Measurements from ENCODE around the gene IL1RAP. TPM values are rescaled to one million over a fixed set of nuclear protein-coding genes. Genes with fewer than 3 reads are reported as not detected.

IL1RAP gene
- total RNA-seq, 2 experiments from 2014 or later: 13.7 to 14.7 TPM

- ChIA-PET POLR2A (interaction anchor here (1.4 kb wide), 1 partner anchor 21 kb away, joined by 3 read pairs; the partner anchor contains the start of gene IL1RAP), CTCF (no interaction called here)
- Histone ChIP-seq H3K36me3 (ENCODE audit: insufficient read depth, low read length) (no peaks in the 10 kb centered on the region), H3K27me3 (ENCODE audit: control insufficient read depth in 1 of 2, insufficient read depth in 2 of 2, low read length in 2 of 2) (no peaks in the 10 kb centered on the region), H3K4me1 (ENCODE audit: insufficient read depth, low read length) (no peaks in the 10 kb centered on the region), H3K4me3 (ENCODE audit: low read length) (no peak overlapping the region), H3K9me3 (ENCODE audit: control insufficient read depth in 1 of 2, insufficient read depth in 1 of 2, low read length in 2 of 2) (no peaks in the 10 kb centered on the region), H3K27ac (ENCODE audit: low read depth in 1 of 2, low read length in 2 of 2) (no peak overlapping the region)
- Mint-ChIP-seq H3K27me3 (no peaks in the 10 kb centered on the region), H3K36me3 (ENCODE audit: low read depth) (no peaks in the 10 kb centered on the region), H3K4me3 (no peak overlapping the region), H3K27ac (no peak overlapping the region), H3K9me3 (no peaks in the 10 kb centered on the region), H3K4me1 (ENCODE audit: low read depth) (peaks cover 30% of the 10 kb centered on the region)
- intact Hi-C loops (cut with DNase I, micrococcal nuclease): no loop called here
- DNase-seq (no peak), ATAC-seq (ENCODE audit: poor library complexity) (no peak)
- no peak for TF ChIP-seq CTCF (IDR thresholded peaks at IDR 0.05)
Measured at GRCh38 chr3:190534986-190535385, 21.1 kb downstream of the IL1RAP start.

- no peak for DNase-seq
- no peaks in the 10 kb centered on the region for H3K4me1 ChIP-seq (ENCODE audit: insufficient read depth, low read length)
- Mint-ChIP-seq H3K36me3 (ENCODE audit: low read depth) (no peaks in the 10 kb centered on the region), H3K27me3 (no peaks in the 10 kb centered on the region), H3K4me3 (no peak overlapping the region), H3K4me1 (ENCODE audit: low read depth) (peaks cover 34% of the 10 kb centered on the region), H3K27ac (no peak overlapping the region), H3K9me3 (no peaks in the 10 kb centered on the region)
- H3K27ac ChIP-seq (ENCODE audit: low read depth in 1 of 2, low read length in 2 of 2): no peak overlapping the region
- TF ChIP-seq CTCF (IDR thresholded peaks at IDR 0.05): no peak
- CTCF ChIA-PET: no interaction called here
- H3K27me3 ChIP-seq (ENCODE audit: control insufficient read depth in 1 of 2, insufficient read depth in 2 of 2, low read length in 2 of 2): no peaks in the 10 kb centered on the region
- no peak overlapping the region for H3K4me3 ChIP-seq (ENCODE audit: low read length)
- no peaks in the 10 kb centered on the region for H3K9me3 ChIP-seq (ENCODE audit: control insufficient read depth in 1 of 2, insufficient read depth in 1 of 2, low read length in 2 of 2)
- no peak for ATAC-seq (ENCODE audit: poor library complexity)
- H3K36me3 ChIP-seq (ENCODE audit: insufficient read depth, low read length): no peaks in the 10 kb centered on the region
- POLR2A ChIA-PET: no interaction called here
- intact Hi-C loops (cut with DNase I, micrococcal nuclease): no loop called here
Measured at GRCh38 chr3:190537146-190537545, 23.3 kb downstream of the IL1RAP start.

GRCh38 chr3:190538288-190538687, 24.4 kb downstream of the IL1RAP start:
- POLR2A ChIA-PET: no interaction called here
- Histone ChIP-seq H3K36me3 (ENCODE audit: insufficient read depth, low read length) (no peaks in the 10 kb centered on the region), H3K4me1 (ENCODE audit: insufficient read depth, low read length) (no peaks in the 10 kb centered on the region), H3K4me3 (ENCODE audit: low read length) (no peak overlapping the region), H3K27me3 (ENCODE audit: control insufficient read depth in 1 of 2, insufficient read depth in 2 of 2, low read length in 2 of 2) (no peaks in the 10 kb centered on the region), H3K27ac (ENCODE audit: low read depth in 1 of 2, low read length in 2 of 2) (no peak overlapping the region), H3K9me3 (ENCODE audit: control insufficient read depth in 1 of 2, insufficient read depth in 1 of 2, low read length in 2 of 2) (no peaks in the 10 kb centered on the region)
- Mint-ChIP-seq H3K9me3 (no peaks in the 10 kb centered on the region), H3K4me3 (no peak overlapping the region), H3K27me3 (no peaks in the 10 kb centered on the region), H3K36me3 (ENCODE audit: low read depth) (peaks cover 2% of the 10 kb centered on the region), H3K4me1 (ENCODE audit: low read depth) (peaks cover 34% of the 10 kb centered on the region), H3K27ac (no peak overlapping the region)
- no peak for TF ChIP-seq CTCF (IDR thresholded peaks at IDR 0.05)
- DNase-seq (no peak), ATAC-seq (ENCODE audit: poor library complexity) (no peak)
- CTCF ChIA-PET: no interaction called here
- intact Hi-C loops (cut with DNase I, micrococcal nuclease): no loop called here

All from CD4-positive, alpha-beta T cell (primary cell).